ENCODE results near the gene LAMB1.

Gene LAMB1

DNA sequence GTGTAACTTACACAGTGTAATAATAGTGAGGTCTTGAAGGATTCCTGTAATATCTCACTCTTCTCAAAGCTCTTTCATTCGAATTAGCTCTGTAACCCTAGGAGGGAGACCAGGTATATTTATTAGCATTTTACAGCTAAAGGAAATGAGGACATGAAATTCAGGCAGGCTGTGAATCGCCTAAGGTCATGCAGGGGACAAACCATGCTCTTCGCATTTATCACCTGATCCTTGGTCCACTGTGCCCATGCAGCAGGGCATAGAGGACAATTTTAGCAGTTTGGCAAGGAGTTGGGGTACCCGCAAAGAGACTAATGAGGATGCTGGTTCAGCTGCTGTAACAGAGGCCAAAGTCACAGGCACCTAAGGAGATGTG is 14.8 kb upstream of the LAMB1 start:
- no peak for DNase-seq (ENCODE audit: low spot score)

GRCh38 chr7:108016841-108017775 is 14.1 kb upstream of the LAMB1 start:
- DNase-seq (ENCODE audit: low spot score), result no peak

DNA sequence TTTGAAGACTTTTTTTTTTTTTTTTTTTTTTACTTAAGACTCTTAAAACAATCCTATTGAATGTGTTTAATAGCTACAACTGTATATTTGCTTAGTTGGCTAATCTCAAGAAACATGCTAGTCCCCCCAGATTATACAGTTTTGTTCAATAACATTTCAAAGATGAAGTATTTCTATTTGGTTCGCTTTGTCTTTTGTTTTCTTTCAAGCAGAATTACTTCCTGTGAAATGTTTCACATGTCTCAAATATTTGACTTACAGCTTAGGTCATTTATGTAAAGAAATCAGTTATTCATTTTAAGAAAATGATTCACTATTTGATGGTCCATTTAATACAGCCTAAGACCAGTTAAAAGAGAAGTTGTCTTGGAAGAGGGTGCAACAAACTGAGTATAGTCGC is 12.8 kb upstream of the LAMB1 start:
- DNase-seq (ENCODE audit: low spot score), result no peak

GRCh38 chr7:108014747-108015682 is 12.1 kb upstream of the LAMB1 start:
- no peak for DNase-seq (ENCODE audit: low spot score)

DNA sequence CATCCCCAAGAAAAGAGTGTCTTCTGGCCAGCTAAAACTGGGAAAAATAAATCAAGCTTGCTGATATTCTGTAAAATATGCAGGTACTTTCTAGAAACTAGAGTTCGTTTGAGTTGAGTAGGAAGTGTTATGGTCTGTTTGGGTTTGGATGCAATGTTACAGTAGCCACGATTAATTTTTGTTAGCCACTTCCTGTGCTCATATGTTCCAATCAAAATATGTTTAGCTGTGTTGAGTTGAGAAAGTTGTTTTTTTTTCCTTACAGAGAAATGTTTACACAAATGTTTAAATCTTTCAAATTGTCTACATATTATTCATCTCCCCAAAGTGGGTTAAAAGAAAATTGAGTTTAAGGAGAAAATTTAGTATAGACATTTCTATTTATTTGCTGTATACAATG is 11.3 kb upstream of the LAMB1 start:
- no peak for DNase-seq (ENCODE audit: low spot score)

- DNase-seq (ENCODE audit: low spot score), result no peak
Measured at GRCh38 chr7:108012499-108013430, 9.8 kb upstream of the LAMB1 start.

DNA sequence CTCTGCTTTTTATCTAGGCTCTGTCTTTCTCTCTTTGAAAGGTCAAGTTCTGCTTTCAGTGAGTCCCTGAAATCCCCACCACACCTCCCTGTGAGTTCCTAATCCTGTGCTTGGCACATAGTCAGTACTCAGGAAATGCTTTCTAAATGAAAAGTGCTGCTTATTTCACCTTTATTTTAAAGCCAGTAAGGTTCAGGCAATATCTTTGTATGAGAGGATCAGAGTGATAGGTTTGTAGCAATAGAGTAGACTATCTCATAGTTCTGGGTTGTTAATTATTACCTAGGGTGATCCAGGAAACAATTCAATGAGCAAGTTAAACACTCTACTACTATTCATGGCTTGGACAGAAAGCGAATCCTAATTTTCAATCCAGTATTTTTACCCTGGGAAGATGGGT is 7.4 kb upstream of the LAMB1 start:
- DNase-seq (ENCODE audit: low spot score), result no peak

- no peak for DNase-seq (ENCODE audit: low spot score)
Measured at GRCh38 chr7:108009873-108010272, 6.9 kb upstream of the LAMB1 start.

DNA sequence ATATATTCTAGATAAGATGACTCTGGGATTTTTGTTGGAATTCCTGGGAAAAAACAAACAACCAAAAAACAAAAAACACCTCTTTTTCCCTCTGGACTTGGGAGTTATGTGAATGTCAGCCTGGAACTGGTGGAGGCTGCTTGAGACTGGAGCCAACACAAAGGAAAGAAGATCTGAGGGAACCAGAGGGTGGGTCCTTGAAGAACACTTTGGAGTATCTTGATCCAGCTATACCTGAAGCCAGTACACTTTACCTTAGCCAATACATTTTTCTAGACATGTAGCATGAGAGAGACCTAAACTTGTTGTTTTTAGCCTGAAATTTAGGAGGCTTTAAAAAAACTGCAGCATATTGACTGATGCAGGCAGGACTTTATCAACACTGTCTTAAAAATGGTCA is 5.9 kb upstream of the LAMB1 start:
- no peak for DNase-seq (ENCODE audit: low spot score)

DNA sequence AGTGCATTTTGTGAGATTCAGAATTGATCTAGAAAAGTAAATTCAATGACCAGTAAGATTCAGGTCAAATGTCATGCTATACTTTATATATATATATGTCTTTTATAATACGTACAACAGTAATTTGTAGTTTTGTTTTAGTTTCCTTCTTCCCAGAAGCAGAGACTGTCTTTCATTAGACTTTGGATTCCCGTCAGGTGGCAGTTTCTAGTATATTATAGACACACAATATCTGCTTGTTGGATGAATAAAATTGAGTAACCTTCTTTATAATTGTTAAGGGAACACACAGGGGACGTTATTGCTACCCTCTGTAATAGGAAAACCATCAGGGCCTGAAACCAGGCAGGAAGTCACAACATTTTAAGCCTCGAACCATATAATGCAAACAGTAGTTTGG is 5.3 kb upstream of the LAMB1 start:
- DNase-seq (ENCODE audit: low spot score), result no peak

- no peak for DNase-seq (ENCODE audit: low spot score)
Measured at GRCh38 chr7:108007762-108008161, 4.8 kb upstream of the LAMB1 start.

DNA sequence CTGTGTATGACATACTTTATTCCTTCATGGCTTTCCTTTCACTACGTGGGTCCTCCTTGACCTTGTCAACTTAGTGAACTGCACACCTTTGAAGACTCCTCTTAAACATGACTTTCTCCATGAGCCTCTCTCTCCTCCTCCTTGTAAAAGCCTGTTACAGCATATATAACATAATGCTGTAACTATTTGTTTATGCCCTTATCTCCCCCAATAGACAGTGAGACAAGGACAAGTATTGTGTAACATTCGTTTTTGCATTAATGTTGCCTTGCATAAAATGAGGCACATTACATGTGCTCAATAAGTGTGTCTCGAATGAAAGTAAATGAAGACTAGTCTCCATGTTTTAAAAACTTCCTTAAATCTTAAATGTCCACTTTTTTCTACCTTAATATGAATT is 4.3 kb upstream of the LAMB1 start:
- no peak for DNase-seq (ENCODE audit: low spot score)

DNA sequence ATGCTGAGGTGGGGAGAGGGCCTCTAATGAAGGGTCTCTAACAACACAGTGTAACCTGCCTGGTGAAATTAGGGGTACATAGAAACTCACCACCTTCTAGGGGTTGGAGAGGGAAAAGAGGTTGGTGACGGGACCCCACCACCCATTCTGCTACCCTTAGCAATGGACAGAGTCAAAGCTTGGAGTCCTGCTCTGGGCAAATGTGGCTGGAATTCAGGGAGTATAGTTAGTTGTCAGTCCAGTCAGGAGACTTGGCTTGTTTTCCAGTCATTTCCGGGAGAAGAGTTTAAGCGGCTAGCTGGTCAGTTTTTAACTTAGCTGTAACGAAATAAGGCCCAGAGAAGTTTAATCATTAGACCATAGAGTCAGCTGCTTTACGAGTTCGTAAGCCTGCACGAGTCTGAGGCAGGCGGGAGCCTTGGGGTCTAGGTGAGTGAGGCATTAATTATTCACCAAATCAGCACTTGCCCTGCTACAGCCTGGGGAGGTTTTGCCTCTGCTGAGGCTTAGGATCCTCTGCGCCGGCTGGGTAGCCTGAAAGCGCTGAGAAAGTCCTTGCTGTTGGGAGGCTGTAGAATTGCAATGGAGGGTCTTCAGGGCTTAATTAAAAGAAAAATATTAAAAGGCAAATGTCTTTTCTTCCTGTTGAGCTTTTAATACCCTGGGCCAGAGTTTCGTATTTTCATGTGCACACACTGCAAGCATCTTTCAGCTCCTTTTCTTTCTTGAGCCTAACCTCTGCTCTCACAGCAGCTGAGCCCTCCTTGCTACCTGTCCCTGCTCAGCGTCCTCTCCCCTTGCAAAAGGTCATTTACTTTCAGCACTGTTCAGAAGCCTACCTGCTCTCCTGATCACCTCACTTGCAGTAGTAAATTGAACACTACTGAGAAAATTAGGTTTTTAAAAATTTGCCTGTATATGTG is 1.5 kb upstream of the LAMB1 start:
- DNase-seq (ENCODE audit: low spot score), result no peak

DNA sequence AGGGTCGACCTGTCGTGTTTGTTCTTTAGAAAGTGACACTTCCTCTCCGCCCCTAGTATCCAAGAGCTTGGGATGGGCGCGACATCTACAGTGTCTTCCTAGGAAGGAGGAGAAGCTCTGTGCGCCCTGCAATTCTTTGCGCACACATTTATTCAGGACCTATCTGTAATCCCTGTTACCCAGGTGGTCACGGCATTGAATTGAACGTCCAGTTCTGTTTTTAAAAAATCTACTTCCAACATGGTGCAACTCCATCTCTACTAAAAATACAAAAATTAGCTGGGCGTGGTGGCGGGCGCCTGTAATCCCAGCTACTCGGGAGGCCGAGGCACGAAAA is 606 bp upstream of the LAMB1 start:
- DNase-seq (ENCODE audit: low spot score), result no peak

DNA sequence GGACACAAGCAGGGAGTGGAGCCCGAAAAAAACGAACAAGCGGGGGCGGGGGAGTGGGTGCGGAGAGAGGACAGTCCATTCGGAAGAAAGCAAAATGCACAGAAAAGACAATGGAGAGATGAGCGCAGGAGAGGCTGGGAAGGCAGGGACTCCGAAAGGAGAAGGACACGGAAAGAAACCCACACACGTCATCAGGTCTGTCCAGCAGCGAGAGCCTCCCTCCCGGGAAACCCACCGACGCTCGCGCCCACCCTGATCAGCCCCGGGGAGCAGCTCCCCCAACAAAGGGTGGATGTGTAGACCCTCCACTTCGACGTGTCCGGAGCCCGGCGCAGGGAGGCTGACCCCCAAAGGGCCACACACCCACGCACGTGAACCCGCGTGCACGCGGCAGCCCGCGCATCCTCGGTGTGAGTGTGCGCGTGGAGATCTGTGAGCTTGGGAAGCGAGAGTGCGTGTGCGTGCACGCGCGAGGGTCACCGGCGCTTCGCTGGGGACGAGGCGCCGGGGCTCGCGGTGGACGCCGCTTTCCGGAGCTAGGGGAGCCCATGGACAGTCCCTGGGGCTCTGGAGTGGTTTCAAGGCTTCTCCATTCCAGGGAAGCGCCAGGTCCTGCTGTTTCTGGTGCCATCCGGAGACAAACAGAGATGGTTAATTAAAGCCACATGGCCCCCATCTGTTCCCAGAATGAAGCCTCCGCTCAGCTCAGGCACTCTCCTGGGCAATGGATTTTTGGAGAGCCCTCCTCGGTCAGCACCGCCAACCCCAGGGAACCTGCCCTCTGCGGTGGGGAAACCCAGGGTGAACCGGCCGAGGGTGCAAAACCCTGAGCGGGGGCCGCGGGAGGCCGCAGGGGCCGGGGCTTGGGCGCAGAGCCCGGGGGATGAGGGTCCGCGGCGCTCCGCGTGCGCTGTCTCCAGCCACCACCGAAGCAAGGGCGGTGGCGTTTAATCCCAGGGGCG is 916 bp downstream of the LAMB1 start:
- no peak for DNase-seq (ENCODE audit: low spot score)

- DNase-seq (ENCODE audit: low spot score), result no peak
Measured at GRCh38 chr7:108000875-108001763, 1.8 kb downstream of the LAMB1 start.

- no peak for DNase-seq (ENCODE audit: low spot score)
Measured at GRCh38 chr7:107999779-108000560, 3.0 kb downstream of the LAMB1 start.
